H1 (cell line): ENCODE data around the gene KCNMA1. TPM values are rescaled to one million over a fixed set of nuclear protein-coding genes. Genes with fewer than 3 reads are reported as not detected.

Experiments
- CTCF ChIA-PET: fragments of 300-600 bp; sonication (Branson Sonifier 250); formaldehyde crosslinking; loops from one replicate; lab custom pipeline; 2021; ENCODE audit not compliant: partially characterized antibody; lab: Charles Lee
- POLR2A ChIA-PET: fragments of 300-600 bp; sonication (Branson Sonifier 250); formaldehyde crosslinking; loops from one replicate; lab custom pipeline; 2021; ENCODE audit warnings: inconsistent platforms; ENCODE audit not compliant: partially characterized antibody; lab: Charles Lee
- DNase-seq, 2 experiments: peaks; one replicate each; pipeline versions ENCODE4 v3.0.0 to v3.0.0-alpha.2; 2010 to 2022; ENCODE audit warnings: low spot score in 2 of 2, low read depth in 1 of 2, mixed read lengths in 1 of 2
- FAIRE-seq: peaks from 2 replicates; lab custom pipeline; 2011; peaks lifted over from hg19 to GRCh38; lab: Jason Lieb, UNC
- H2AFZ ChIP-seq: 2 replicates; pipeline ENCODE4 v1.8.1; 2012; ENCODE audit warnings: low read length, inconsistent platforms
- H2AK5ac ChIP-seq: 2 replicates; pipeline ENCODE4 v1.6.1; 2013; ENCODE audit warnings: low read depth, low read length
- H2BK120ac ChIP-seq: replicated peaks from 2 replicates; pipeline ENCODE3; 2013; ENCODE audit warnings: low read depth, low read length, inconsistent platforms
- H2BK12ac ChIP-seq: 2 replicates; pipeline ENCODE4 v1.6.1; 2013; ENCODE audit warnings: low read depth, low read length
- H2BK15ac ChIP-seq: 2 replicates; pipeline ENCODE4 v1.6.1; 2013; ENCODE audit warnings: low read length
- H2BK20ac ChIP-seq: 2 replicates; pipeline ENCODE4 v1.6.1; 2013; ENCODE audit warnings: low read length
- H2BK5ac ChIP-seq: 2 replicates; pipeline ENCODE4 v1.6.1; 2013; ENCODE audit warnings: low read depth, low read length
- H3K14ac ChIP-seq: 2 replicates; pipeline ENCODE4 v1.6.1; 2013; ENCODE audit warnings: inconsistent platforms; ENCODE audit not compliant: insufficient read length
- H3K18ac ChIP-seq: 2 replicates; pipeline ENCODE4 v1.6.1; 2013; ENCODE audit warnings: low read length; ENCODE audit errors: extremely low read depth
- H3K23ac ChIP-seq: 2 replicates; pipeline ENCODE4 v1.6.1; 2013; ENCODE audit warnings: inconsistent platforms; ENCODE audit not compliant: insufficient read length
- H3K23me2 ChIP-seq: 2 replicates; pipeline ENCODE4 v1.6.1; 2013; ENCODE audit warnings: low read depth, low read length
- H3K27ac ChIP-seq: 2 replicates; pipeline ENCODE4 v1.6.1; 2011; ENCODE audit warnings: low read depth, low read length, inconsistent platforms
- H3K27me3 ChIP-seq, 4 experiments: replicated peaks in 1 of 4; 1 replicate in 1 of 4; 2 replicates in 3 of 4; pipeline versions ENCODE4 v1.6.1 to v1.8.1; 2011 to 2013; ENCODE audit warnings: low read length in 3 of 4, mild to moderate bottlenecking in 3 of 4, inconsistent platforms in 2 of 4, mixed read lengths in 2 of 4, moderate library complexity in 1 of 4; ENCODE audit not compliant: control insufficient read depth in 3 of 4, insufficient read depth in 3 of 4; ENCODE audit errors: extremely low read depth in 1 of 4
- H3K36me3 ChIP-seq, 4 experiments: 2 replicates each; pipeline versions ENCODE4 v1.6.1 to v1.8.1; 2011 to 2013; ENCODE audit warnings: mild to moderate bottlenecking in 4 of 4, low read length in 3 of 4, moderate library complexity in 2 of 4, control low read depth in 1 of 4, inconsistent platforms in 1 of 4; ENCODE audit not compliant: insufficient read depth in 4 of 4, control insufficient read depth in 2 of 4
- H3K4ac ChIP-seq: replicated peaks from 2 replicates; pipeline ENCODE3; 2013; ENCODE audit warnings: low read length, low read depth, mixed read lengths, inconsistent platforms; ENCODE audit not compliant: insufficient read length
- H3K4me1 ChIP-seq, 4 experiments: replicated peaks in 1 of 4; 1 replicate in 1 of 4; 2 replicates in 3 of 4; pipeline versions ENCODE4 v1.6.1 to v1.8.1; 2011 to 2013; ENCODE audit warnings: low read length in 3 of 4, inconsistent platforms in 2 of 4, mixed read lengths in 1 of 4; ENCODE audit not compliant: insufficient read depth in 4 of 4, control insufficient read depth in 3 of 4
- H3K4me2 ChIP-seq, 2 experiments: 2 replicates each; pipeline versions ENCODE4 v1.6.1 to v1.8.1; 2011 to 2013; ENCODE audit warnings: low read depth in 2 of 2, low read length in 2 of 2, control low read depth in 1 of 2, inconsistent platforms in 1 of 2, mild to moderate bottlenecking in 1 of 2; ENCODE audit not compliant: insufficient read depth in 1 of 2
- H3K4me3 ChIP-seq, 4 experiments: fragments of 200-600, 300-600 bp in 1 of 4; sonication (generic), shearing (Covaris generic), sonication (Bioruptor Twin) in 1 of 4; 2 replicates each; pipeline versions ENCODE4 v1.5.1 to v1.8.1; 2011 to 2016; ENCODE audit warnings: low read length in 4 of 4, low read depth in 3 of 4, control low read depth in 2 of 4, inconsistent platforms in 2 of 4, mild to moderate bottlenecking in 2 of 4, mixed read lengths in 1 of 4, moderate library complexity in 1 of 4; ENCODE audit not compliant: insufficient read depth in 2 of 4; ENCODE audit errors: extremely low read depth in 1 of 4
- H3K56ac ChIP-seq: replicated peaks from 2 replicates; pipeline ENCODE3; 2013; ENCODE audit warnings: low read depth, mild to moderate bottlenecking, mixed read lengths, low read length, inconsistent platforms; ENCODE audit not compliant: insufficient read length
- H3K79me1 ChIP-seq: 2 replicates; pipeline ENCODE4 v1.6.1; 2013; ENCODE audit warnings: low read depth, low read length, control low read depth
- H3K79me2 ChIP-seq, 2 experiments: 2 replicates each; pipeline versions ENCODE4 v1.6.1 to v1.8.1; 2012 to 2013; ENCODE audit warnings: low read length in 2 of 2, mild to moderate bottlenecking in 2 of 2, inconsistent platforms in 1 of 2; ENCODE audit not compliant: insufficient read depth in 2 of 2, control insufficient read depth in 1 of 2
- H3K9ac ChIP-seq, 4 experiments: replicated peaks in 1 of 4; 1 replicate in 1 of 4; 2 replicates in 3 of 4; pipeline versions ENCODE4 v1.6.1 to v1.8.1; 2011 to 2013; ENCODE audit warnings: low read depth in 3 of 4, low read length in 3 of 4, control low read depth in 2 of 4, mild to moderate bottlenecking in 2 of 4, moderate library complexity in 2 of 4, inconsistent platforms in 1 of 4; ENCODE audit errors: extremely low read depth in 1 of 4
- H3K9me3 ChIP-seq, 2 experiments: 2 replicates each; pipeline versions ENCODE4 v1.6.1 to v1.8.1; 2012 to 2013; ENCODE audit warnings: mild to moderate bottlenecking in 2 of 2, moderate library complexity in 2 of 2, control low read depth in 1 of 2, inconsistent platforms in 1 of 2, low read depth in 1 of 2, low read length in 1 of 2, mixed read lengths in 1 of 2; ENCODE audit not compliant: insufficient read depth in 2 of 2
- H4K20me1 ChIP-seq, 2 experiments: replicated peaks in 1 of 2; 2 replicates each; pipeline versions ENCODE3 to v1.8.1; 2011 to 2013; ENCODE audit warnings: inconsistent platforms in 2 of 2, low read length in 2 of 2, mild to moderate bottlenecking in 1 of 2; ENCODE audit not compliant: insufficient read depth in 2 of 2, control insufficient read depth in 1 of 2
- H4K5ac ChIP-seq: 2 replicates; pipeline ENCODE4 v1.6.1; 2013; ENCODE audit warnings: low read length, low read depth, mixed read lengths, inconsistent platforms; ENCODE audit not compliant: insufficient read length
- H4K8ac ChIP-seq: 2 replicates; pipeline ENCODE4 v1.8.0; 2013; ENCODE audit warnings: mild to moderate bottlenecking, moderate library complexity, low read length, inconsistent platforms; ENCODE audit not compliant: insufficient read depth; ENCODE audit errors: extremely low read depth
- H4K91ac ChIP-seq: replicated peaks from 2 replicates; pipeline ENCODE3; 2013; ENCODE audit warnings: low read length, mixed read lengths, inconsistent platforms; ENCODE audit not compliant: insufficient read length
- CTBP2 ChIP-seq: IDR thresholded peaks from 2 replicates; pipeline ENCODE4 v1.7.0; 2011; ENCODE audit warnings: borderline replicate concordance, mild to moderate bottlenecking, moderate library complexity, mixed read lengths, low read length; ENCODE audit not compliant: insufficient read depth, insufficient read length
- NANOG ChIP-seq: IDR thresholded peaks from 2 replicates; pipeline ENCODE4 v1.6.1; 2011; ENCODE audit warnings: low read length, low read depth, mild to moderate bottlenecking, inconsistent platforms; ENCODE audit not compliant: insufficient read depth, poor library complexity, severe bottlenecking
- RAD21 ChIP-seq, 2 experiments: IDR thresholded peaks in 1 of 2; conservative IDR thresholded peaks in 1 of 2; 2 replicates each; pipeline ENCODE4 v1.6.1; 2011; ENCODE audit warnings: low read depth in 2 of 2, low read length in 2 of 2, improper control_type of control experiment in 1 of 2, inconsistent platforms in 1 of 2, mild to moderate bottlenecking in 1 of 2, moderate library complexity in 1 of 2
- ZNF274 ChIP-seq: IDR thresholded peaks from 2 replicates; pipeline ENCODE4 v1.7.0; 2012; ENCODE audit warnings: low read length, borderline replicate concordance; ENCODE audit errors: extremely low read depth
- WGBS, 2 experiments: shearing (Covaris generic) in 1 of 2; methylation state at CpG; one replicate each; pipeline versions ENCODE4 v1.1.6 to v1.1.7; 2013 to 2015; ENCODE audit warnings: low lambda C conversion rate in 2 of 2, mixed read lengths in 2 of 2, inconsistent platforms in 1 of 2, low coverage in 1 of 2, missing lambda C conversion rate in 1 of 2; ENCODE audit not compliant: insufficient replicate concordance in 2 of 2, insufficient coverage in 1 of 2, insufficient read length in 1 of 2; ENCODE audit errors: extremely low coverage in 1 of 2, missing lambda C conversion rate in 1 of 2; 5-methylcytosine and 5-hydroxymethylcytosine counted together
- polyA plus RNA-seq, 7 experiments: library from polyadenylated mRNA; depleted of rRNA in 3 of 7; stranded (reverse) in 5 of 7; unstranded in 2 of 7; fragments of >200 nt in 5 of 7; fragments of 200-250 nt in 2 of 7; gene quantifications; 1 replicate in 5 of 7; 2 replicates in 1 of 7; 4 replicates in 1 of 7; pipeline versions ENCODE4 v1.2.1 to v1.2.3, GENCODE V29; 2011 to 2013; ENCODE audit warnings: missing spikeins in 2 of 7, mixed read lengths in 2 of 7
- total RNA-seq: library from RNA; stranded (reverse); fragmentation: NEBNext Ultra II Directional; extraction: Animal tissue kit (Norgen Biotek cat#: 25700); gene quantifications from 2 replicates; pipeline ENCODE4 v1.2.1, GENCODE V29; 2021
- TF ChIP-seq, protein P1 (sequence below), 3 experiments: IDR thresholded peaks; 1 replicate in 2 of 3; 2 replicates in 1 of 3; pipeline versions ENCODE4 v1.5.1 to v1.6.1; 2011; ENCODE audit warnings: low read length in 3 of 3, mild to moderate bottlenecking in 3 of 3, inconsistent platforms in 2 of 3, low read depth in 1 of 3, moderate library complexity in 1 of 3; ENCODE audit not compliant: insufficient read depth in 1 of 3; ENCODE audit errors: control extremely low read depth in 1 of 3

The KCNMA1 gene
- total and polyA plus RNA-seq, 2 of the 8 experiments (the other 6 are each of a cell fraction or from before 2014, with no cell fraction given), result 10.2 to 11.1 TPM

DNA sequence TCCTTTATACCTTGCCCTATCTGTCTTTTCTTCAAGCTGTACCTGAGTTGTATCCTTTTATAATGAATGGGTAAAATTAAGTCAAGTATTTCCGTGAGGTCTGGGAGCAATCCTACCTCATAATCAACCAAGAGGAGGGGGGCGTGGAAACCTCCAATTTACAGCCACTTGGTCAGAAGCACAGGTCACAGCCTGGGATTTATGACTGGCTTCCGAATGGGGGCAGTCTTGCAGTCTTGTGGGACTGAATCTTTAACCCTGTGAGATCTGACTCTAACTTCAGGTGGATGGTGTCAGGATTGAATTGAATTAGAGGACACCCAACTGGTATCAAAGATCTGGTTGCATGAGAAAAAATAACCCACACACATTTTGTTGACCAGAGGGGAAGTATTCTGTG lies 23.5 kb upstream of the KCNMA1 start:
- H3K23me2 ChIP-seq, result no peaks in the 10 kb centered on the region
- peak in 1 of 2 experiments; percentile 42 for DNase-seq
- H4K20me1 ChIP-seq, result no peaks in the 10 kb centered on the region
- no peak overlapping the region for H3K27ac ChIP-seq
- no peak for FAIRE-seq
- TF ChIP-seq CTBP2 (no peak), NANOG (no peak), ZNF274 (no peak), RAD21 (IDR thresholded peaks at IDR 0.05 in 1 of 2, conservative IDR thresholded peaks at IDR 0.05 in 1 of 2; ENCODE audit: low read depth in 2 of 2, low read length in 2 of 2) (peak; percentile 24 to 33; a peak in 2 of 4 replicates)
- TF ChIP-seq, protein P1, sequence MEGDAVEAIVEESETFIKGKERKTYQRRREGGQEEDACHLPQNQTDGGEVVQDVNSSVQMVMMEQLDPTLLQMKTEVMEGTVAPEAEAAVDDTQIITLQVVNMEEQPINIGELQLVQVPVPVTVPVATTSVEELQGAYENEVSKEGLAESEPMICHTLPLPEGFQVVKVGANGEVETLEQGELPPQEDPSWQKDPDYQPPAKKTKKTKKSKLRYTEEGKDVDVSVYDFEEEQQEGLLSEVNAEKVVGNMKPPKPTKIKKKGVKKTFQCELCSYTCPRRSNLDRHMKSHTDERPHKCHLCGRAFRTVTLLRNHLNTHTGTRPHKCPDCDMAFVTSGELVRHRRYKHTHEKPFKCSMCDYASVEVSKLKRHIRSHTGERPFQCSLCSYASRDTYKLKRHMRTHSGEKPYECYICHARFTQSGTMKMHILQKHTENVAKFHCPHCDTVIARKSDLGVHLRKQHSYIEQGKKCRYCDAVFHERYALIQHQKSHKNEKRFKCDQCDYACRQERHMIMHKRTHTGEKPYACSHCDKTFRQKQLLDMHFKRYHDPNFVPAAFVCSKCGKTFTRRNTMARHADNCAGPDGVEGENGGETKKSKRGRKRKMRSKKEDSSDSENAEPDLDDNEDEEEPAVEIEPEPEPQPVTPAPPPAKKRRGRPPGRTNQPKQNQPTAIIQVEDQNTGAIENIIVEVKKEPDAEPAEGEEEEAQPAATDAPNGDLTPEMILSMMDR (IDR thresholded peaks at IDR 0.05; ENCODE audit: control extremely low read depth in 1 of 3, insufficient read depth in 1 of 3, low read depth in 1 of 3, low read length in 3 of 3), result peak; percentile 28 to 52 (median 34); a peak in 3 of 4 replicates
- H2BK5ac ChIP-seq, result no peak overlapping the region; the same call in 1 of the 2 replicates
- ChIA-PET CTCF (interaction anchor here (1.1 to 4.3 kb wide), 6 partner anchors 10 to 52 kb away, joined by 3 to 26 read pairs (median 4); no protein-coding TSS in a partner anchor), POLR2A (no interaction called here)
- H2AK5ac ChIP-seq, result no peak overlapping the region
- no peak overlapping the region for H3K56ac ChIP-seq
- H2BK120ac ChIP-seq, result no peak overlapping the region
- no peak overlapping the region for H2BK15ac ChIP-seq
- WGBS, 2 experiments, result 60% methylated on average over 3 of the region's 3 CpGs; no CpG with 5 or more reads in 1 of the 2 experiments
- no peaks in the 10 kb centered on the region for H3K27me3 ChIP-seq
- H4K8ac ChIP-seq, result no peak overlapping the region
- H3K9ac ChIP-seq, result no peak overlapping the region
- no peak overlapping the region for H4K5ac ChIP-seq
- H3K36me3 ChIP-seq, result no peaks in the 10 kb centered on the region
- no peak overlapping the region for H4K91ac ChIP-seq
- no peaks in the 10 kb centered on the region for H3K79me1 ChIP-seq
- H3K14ac ChIP-seq, result no peak overlapping the region
- no peak overlapping the region for H3K18ac ChIP-seq
- H3K4me3 ChIP-seq, result no peak overlapping the region
- 0 out of 2 replicates have a peak overlapping the region, but pooled peaks have one; percentile 11 for H2BK12ac ChIP-seq
- H3K23ac ChIP-seq, result no peak overlapping the region
- H3K4me1 ChIP-seq, result peaks cover 0 to 8% (median 2%) of the 10 kb centered on the region in 4 experiments; a peak in 3 of 7 replicates
- no peaks in the 10 kb centered on the region for H3K9me3 ChIP-seq
- H2BK20ac ChIP-seq, result no peak overlapping the region
- no peak overlapping the region for H3K4ac ChIP-seq
- no peaks in the 10 kb centered on the region for H3K79me2 ChIP-seq
- H2AFZ ChIP-seq, result no peak overlapping the region
- no peak overlapping the region for H3K4me2 ChIP-seq
